HG02763 (cell line): ENCODE results near the gene SF3A2.
"Not testable (repeated sequence)": the region's sequence is repeated elsewhere in the genome, so short reads cannot be mapped to it uniquely, and the experiment has no call there.

ENCODE experiments used
- ATAC-seq: cut with Tn5 transposase; IDR thresholded peaks from one replicate; pipeline ENCODE4 v1.9.1; 2021; ENCODE audit warnings: mild to moderate bottlenecking, moderate library complexity; ENCODE audit not compliant: unreplicated experiment

Gene SF3A2

DNA sequence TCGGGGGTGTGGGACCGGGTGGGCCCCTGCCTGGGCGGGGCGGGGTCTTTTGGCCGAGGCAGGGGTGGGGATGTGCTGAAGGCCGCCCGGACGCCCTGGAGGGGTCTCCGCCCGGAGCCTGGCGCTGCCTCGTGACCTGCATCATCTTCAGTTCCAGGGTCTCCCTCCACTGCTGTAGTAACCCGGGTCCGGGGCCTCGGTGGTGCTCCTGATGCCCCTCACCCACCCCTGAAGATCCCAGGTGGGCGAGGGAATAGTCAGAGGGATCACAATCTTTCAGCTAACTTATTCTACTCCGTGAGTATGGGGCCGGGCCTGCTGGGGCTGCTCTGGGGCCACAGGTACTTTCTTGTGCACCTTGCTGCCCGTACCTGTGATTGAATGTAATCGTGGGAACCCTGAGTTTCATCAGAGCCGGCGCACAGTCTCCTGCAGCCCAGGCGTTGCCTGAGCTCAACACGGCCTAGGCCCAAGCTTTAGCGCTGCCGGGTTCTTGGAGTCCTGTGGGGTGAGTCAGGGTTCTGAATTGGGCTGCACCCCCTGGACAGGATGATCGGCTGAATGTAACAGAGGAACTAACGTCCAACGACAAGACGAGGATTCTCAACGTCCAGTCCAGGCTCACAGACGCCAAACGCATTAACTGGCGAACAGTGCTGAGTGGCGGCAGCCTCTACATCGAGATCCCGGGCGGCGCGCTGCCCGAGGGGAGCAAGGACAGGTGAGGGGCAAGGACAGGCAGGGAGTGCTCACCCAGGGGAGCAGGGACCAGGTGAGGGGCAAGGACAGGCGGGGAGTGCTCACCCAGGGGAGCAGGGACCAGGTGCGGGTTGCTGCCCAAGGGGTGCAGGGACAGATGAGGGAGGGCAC lies 34.8 kb downstream of the SF3A2 start:
- no peak for ATAC-seq

DNA sequence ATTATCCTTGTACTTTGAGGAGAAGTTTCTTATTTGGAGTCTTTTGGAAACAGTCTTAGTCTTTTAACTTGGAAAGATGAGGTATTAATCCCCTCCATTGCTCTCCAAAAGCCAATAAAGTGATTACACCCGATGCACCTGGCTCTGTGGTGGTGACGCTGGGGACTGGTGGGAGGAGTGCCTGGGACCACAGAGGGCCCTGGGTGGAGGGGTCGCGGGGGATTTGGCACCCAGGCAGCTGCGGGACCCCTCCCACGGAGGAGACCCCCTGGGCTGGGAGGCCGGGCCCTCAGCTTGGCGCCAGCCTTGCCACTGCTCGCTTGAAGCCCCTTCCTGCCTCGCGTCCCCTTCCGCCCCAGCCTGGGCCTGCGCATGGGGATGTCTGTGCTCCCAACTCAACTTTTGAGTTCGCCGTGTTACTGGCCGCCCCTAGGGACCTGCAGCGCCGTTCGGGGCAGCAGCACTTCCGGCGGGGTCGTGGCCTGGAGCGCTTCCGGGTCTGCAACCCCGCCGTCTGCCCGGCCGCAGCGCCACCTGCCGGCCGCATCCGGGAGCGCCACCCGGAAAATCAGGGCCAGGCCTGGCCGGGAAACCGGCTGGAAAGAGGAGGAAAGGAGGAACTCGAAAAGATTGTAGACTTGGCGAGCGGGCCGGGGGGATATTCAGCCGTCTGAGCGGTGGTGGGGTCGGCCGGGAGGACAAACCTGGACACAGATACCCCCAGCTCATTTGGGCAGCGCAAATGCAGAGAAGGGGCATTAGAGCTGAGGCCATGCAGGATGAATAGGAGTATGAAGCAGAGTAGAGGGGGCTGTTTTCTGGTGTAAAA lies 36.9 kb downstream of the SF3A2 start:
- ATAC-seq, result no peak

DNA sequence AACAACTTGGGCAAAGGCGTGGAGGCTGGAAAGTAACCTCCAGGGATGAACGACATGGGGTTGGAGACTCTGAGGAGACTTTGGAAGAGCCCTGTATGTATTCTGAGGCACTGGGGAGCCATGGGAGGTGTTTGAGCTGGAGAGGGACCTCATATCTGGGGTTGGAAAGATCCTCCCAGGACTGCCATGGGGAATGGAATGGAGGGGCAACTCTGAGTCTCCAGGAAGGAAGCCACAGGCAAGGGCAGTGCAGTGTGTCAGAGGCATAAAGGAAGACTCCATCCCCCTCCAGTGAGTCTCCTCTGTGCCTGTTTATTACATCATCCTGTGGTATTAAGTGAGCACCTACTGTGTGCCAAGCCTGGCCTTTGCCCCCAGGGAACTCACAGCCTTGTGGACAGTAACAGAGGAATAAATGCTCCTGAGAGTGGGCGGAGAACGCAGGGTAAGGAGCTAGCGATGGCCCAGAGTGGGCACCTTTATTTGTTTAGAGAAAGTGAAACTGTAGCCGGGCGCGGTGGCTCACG lies 37.6 kb downstream of the SF3A2 start:
- ATAC-seq, result no peak

DNA sequence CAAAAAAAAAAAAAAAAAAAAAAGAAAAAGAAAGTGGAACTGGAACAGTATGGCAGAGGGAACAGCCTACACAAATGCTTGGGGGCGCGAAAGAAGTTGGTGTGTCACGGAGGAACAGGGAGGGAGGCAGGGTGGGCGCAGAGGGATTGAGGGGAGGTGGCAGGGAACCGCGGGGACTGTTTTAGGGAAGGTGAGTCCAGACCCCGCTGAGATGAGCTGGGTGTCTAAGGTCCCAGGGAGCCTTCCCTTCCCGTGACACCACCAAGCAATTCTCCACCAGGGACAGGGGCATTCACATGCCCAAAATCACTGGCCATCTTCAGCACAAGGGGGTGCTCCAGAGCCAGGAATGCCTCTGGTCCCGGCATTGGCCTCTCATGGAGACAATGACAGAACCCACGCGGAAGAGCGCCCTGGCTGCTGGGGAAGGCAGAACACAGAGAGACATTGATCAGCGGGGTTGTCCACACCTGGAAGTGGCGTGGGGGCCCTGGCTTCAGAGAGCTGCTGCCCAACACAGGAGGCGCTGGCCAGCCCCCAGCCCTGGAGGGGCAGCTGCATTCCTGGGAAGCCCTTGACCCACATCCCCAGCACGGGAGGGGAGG lies 38.4 kb downstream of the SF3A2 start:
- ATAC-seq, result no peak

DNA sequence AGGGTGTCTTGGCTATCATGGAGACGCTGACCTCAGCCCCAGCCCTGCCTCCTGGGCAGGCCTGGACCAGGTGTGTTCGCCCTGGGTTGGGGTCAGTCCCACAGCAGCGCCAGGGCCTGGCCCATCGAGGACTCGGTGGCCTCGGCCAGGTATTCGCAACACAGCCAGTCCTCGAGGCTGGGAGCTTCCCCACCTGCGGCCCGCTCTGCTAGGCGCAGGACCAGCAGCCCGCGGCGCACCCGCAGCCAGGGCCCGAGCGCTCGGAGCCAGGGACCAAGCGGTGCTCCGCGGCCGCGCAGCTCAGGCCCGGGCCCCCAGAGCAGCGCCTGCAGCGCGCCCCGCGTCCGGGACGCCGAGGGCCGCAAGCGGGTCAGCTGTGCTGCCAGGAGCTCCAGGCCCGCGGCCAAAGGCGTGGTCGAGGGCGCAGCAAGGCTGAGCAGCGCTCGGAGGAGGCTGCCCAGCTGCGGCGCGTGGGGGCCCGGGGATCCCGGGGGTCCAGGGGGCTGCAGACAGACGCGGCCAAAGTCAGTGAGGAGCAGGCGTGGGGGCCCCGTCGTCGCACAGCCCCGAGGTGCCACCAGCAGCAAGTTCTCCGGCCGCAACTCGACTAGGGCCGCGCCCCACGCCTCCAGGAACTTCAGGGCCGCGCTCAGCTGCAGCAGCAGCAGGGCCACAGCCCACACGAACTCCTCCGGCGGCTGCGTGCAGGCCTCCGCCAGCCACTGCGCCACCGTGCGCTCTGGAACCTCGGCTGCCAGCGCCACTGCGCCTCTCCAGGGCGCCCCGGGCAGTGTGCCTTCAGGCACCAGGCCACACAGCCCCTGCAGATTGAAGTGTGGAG lies 39.2 kb downstream of the SF3A2 start:
- ATAC-seq, result no peak

DNA sequence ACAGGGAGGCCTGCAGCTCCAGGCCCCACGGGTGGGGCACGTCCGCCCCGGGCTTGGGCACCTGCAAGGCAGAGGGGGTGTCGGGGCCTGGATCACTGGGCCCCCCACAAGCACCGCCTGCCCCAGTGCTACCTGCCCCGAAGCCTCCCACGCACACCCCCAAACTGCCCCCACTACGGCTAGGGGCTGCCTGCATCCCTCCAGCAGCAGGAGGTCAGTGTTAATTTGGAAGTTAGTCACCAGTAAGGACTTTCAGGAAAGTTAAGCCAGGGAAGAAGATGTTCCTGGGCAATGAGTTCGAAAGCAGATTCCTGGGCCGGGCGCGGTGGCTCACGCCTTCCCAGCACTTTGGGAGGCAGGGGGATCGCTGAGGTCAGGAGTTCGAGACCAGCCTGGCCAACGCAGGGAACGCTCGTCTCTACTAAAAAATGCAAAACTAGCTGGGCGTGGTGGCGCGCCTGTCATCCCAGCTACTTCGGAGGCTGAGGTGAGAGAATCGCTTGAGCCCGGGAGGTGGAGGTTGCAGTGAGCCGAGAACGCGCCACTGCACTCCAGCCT lies 39.9 kb downstream of the SF3A2 start:
- ATAC-seq, result no peak

DNA sequence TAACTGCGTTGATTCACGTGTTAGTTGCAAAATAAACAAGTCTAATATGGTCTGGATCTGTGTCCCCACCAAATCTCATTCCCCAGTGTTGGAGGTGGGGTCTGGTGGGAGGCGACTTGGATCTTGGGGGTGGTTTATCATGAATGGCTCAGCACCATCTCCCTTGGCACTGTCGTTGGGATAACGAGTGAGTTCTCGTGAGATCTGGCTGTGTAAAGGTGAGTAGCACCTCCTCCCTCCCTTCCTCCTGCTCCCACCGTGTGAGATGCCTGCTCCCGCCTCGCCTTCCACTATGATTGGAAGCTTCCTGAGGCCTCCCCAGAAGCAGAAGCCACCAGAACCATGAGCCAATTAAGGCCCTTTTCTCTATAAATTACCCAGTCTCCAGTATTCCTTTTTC lies 40.5 kb downstream of the SF3A2 start:
- no peak for ATAC-seq

DNA sequence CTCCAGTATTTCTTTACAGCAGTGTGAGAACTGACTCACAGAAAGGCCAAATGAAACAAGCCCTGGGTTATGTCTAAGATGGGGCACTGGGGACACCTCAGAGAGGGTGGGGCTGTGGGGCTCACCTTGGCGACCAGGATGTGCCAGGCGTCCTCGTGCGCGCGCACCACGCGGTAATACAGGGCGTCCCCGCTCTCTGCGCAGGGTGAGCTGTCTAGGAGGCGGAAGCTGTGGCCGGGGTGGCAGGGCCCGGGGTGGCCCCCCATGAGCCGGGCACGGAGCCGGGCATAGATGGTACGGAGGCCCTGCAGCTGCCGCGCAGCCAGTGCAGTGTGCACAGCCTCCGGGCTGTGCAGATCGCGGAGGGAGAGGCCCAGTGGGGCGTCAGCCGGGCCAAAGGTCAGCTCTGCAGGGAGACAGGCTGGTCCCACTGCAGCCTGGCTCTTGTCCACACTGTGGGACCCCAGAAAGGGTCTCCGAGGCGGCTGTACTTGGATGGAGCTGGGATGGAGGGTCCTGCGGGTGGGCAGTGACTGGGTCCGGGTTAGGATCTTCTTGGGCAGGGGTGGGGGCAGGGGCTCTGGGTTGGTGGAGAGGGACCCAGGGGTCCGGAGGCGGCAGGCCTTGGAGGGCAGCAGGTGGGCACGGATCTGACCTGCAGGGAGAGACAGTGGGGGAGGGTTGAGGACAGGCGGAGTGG lies 42.0 kb downstream of the SF3A2 start:
- ATAC-seq, result no peak

DNA sequence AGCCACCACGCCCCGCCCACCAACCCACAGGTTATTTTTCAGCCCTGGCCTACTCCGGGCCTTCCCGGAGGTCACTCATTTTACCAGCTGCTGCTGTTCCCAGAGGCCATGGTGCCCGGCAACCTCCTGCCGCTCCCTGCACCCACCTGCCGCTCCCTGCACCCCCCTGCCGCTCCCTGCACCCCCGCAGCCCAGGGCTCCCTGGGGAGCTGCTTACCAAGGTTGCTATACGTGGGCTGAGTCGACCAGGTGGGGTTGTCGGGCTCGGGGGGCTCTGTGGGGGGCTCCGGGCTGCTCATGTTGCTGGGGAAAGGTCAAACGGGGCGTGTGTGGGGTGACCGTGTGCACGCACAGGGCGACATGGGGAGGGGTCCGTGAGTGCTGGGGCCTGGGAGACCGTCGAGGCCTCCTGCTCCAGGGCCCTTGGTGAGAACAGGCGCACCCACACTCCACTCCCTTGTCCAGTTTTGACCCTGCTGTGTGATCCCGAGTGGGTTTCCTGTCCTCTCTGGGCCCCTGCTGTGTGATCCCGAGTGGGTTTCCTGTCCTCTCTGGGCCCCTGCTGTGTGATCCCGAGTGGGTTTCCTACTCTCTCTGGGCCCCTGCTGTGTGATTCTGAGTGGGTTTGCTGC lies 44.1 kb downstream of the SF3A2 start:
- ATAC-seq, result no peak

DNA sequence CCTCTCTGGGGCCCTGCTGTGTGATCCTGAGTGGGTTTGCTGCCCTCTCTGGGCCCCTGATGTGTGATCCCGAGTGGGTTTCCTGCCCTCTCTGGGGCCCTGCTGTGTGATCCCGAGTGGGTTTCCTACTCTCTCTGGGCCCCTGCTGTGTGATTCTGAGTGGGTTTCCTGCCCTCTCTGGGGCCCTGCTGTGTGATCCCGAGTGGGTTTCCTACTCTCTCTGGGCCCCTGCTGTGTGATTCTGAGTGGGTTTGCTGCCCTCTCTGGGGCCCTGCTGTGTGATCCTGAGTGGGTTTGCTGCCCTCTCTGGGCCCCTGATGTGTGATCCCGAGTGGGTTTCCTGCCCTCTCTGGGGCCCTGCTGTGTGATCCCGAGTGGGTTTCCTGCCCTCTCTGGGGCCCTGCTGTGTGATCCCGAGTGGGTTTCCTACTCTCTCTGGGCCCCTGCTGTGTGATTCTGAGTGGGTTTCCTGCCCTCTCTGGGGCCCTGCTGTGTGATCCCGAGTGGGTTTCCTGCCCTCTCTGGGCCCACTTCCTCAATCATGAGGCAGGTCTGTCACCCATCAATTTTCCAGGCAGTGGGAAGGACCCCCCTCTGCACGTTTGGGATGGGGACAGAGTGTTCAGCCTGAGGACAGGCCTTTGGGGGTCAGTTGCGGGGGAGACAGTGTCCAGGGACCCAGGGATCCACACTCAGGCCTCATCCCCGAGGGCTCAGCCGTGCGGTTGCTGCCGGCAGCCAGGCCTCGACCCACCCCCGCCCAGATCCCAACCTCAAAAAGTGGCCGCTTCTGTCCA lies 44.8 kb downstream of the SF3A2 start:
- not testable (repeated sequence) for ATAC-seq

DNA sequence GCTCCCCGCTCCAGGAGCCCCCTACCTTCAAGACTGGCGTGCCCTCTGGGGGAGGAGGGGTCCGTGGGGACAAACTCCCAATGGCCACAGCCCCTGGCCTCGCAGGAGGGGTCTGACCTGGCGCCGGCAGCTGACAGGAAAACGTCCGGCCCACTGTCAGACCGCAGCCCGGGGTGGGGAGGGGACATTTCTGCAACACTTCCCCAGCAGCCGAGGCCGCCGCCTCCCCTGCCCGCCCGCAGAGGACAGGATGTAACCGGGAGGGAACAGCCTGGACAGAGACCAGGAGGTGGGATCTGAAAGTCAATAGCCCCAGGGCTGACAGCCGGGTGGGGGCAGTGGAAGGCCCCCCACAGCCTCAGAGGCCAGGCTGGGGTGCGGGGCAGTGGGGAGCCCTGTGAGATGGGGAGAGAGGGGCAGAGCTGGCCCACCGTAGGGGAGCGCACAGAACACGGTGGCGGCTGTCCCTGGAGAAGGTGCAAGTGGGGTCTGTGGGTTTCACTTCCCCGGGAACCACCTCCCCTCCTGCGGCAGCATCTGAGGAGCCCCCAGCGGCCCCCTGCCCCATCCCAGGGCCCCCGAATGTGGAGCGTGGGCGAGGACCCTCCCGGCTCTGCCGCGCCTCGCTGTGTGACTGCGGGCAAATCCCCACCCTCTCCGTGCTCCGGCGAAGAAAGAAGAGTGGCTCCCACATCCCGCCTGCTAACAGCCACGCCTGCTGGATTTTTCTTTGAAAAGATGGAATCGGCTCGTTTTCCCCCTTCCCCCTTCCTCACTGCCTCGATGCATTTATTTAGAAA lies 45.6 kb downstream of the SF3A2 start, which contains the start of gene PEAK3:
TSS of gene PEAK3 (minus strand) at position 114 of the 800 bp plus-strand sequence. CDS start 1,244 bp downstream, outside the sequence.
- no peak for ATAC-seq

DNA sequence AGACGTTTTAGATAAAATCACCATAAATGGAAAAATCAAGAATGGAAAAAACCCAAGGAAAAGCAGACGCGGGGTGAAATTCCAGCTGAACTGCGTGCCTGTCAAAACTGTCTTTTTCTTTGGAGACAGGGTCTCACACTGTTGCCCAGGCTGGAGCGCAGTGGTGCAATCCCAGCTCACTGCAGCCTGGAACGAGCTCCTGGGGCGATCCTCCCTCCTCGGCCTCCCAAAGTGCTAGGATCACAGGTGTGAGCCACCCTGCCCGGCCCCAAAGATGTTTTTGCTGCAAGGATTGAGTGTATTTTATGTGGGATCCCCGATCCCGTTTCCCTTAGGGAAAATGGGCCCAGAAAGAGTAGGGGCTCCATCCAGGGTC lies 46.2 kb downstream of the SF3A2 start:
- ATAC-seq, result no peak

DNA sequence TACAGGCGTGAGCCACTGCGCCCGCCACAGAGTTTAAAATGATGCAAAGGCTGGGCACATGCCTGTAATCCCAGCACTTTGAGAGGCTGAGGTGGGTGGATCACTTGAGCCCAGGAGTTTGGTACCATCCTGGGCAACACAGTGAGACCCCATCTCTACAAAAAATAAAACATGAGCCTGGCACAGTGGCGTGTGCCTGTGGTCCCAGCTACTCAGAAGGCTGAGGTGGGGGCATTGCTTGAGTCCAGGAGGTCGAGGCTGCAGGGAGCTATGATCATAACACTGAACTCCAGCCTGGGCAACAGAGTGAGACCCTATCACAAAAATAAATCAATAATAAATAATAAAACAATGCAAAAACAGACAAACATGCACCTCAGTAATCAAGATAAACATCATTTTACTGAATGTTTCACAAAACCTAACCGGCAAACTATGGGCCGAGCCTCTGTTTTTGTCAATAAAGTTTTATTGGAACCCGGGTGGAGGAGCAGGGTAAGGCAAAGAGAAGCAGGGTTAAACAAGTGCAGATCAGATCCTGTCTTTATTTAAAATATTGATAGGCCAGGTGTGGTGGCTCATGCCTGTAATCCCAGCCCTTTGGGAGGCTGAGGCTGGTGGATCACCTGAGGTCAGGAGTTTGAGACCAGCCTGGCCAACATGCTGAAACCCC lies 47.3 kb downstream of the SF3A2 start:
- ATAC-seq, result no peak

DNA sequence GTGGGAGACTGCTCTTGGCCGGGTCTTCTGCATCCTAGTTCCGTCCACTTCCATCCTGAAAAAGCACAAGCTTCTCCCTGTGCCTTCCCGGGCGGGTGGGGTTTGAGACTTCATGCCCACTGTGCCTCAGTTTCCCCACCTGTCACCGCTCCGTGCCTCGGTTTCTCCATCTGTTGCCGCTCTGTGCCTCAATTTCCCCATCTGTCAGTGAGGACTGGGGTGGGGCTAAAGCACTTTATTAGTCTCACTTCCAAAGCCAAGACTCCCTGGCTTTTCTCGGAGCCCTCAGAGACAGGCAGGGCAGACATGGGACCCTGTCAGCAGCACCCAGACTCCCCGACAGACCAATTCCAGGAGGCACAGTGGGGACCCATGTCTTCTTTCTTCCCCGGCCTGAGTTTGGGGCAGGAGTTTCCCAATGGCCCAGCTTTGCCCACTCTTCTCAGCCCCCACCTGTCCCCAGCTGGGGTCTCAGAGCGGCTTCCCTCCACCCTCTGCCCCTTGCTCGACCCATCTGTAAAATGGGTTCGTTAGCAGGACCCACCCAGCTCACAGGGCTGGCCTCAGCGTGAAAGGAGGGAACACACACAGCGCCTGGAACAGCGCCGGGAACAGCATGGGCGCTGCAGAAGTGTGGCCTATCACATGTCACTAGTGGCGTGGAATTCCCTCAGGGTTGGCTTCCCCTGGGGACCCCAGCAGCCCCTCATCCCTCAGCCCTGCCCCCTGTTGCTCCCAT lies 49.9 kb downstream of the SF3A2 start:
- ATAC-seq, result no peak

DNA sequence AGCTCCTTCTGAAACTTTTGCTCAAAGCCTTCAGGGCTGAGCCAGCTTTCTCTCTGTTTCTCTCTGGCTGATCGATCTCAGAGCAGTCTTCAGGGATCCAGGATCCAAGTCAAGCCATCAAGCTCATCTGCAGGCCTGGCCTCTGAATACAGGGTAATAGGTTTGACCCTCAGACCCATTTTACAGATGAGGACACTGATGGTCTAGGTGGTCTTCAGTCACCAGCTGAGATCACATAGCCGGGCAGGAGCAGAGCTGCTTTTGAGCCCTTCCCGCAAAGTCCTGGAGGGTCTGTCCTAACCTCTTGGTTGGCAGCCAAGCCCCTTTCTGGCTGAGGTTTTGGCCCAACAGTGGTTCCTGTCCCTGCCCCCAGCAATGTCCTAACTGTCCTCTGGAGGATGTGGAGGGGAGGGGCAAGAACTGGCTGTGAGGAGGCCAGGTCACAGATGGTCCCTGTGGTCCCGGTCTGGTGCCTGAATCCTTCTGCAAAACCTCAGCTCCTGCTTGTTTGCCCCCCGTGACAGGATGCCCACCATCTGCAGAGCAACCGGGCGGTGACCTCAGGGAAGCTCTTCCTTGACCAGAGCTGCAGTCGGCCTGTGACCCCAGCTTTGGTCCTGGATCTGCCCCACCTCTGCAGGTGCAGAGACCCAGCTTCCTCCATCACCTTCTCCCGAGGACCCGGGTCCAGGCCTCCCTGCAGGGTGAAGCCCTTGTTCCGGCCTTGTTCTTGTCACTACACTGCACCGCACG lies 51.1 kb downstream of the SF3A2 start:
- ATAC-seq, result no peak
